Epithelial cell of esophagus (primary cell): Measurements from ENCODE around the gene STAC2.

Source experiments
- DNase-seq: peaks from one replicate; pipeline ENCODE4 v3.0.0; 2010; ENCODE audit warnings: low read depth
- H3K4me3 ChIP-seq: 2 replicates; pipeline ENCODE4 v1.5.1; 2011; ENCODE audit warnings: mild to moderate bottlenecking, low read length, control low read depth
- CTCF ChIP-seq: IDR thresholded peaks from 2 replicates; pipeline ENCODE4 v1.5.1; 2011; ENCODE audit warnings: low read depth, mild to moderate bottlenecking, low read length, control low read depth, inconsistent platforms; ENCODE audit not compliant: insufficient read depth; ENCODE audit errors: missing control alignments

Gene STAC2

GRCh38 chr17:39224778-39225307 lies 902 bp downstream of the STAC2 start:
- no peak overlapping the region for H3K4me3 ChIP-seq
- no peak for DNase-seq
- TF ChIP-seq CTCF, result no peak

GRCh38 chr17:39223907-39224777 lies 1.6 kb downstream of the STAC2 start:
- no peak for DNase-seq
- no peak overlapping the region for H3K4me3 ChIP-seq
- TF ChIP-seq CTCF, result no peak

GRCh38 chr17:39222866-39223834 lies 2.6 kb downstream of the STAC2 start:
- no peak for TF ChIP-seq CTCF
- H3K4me3 ChIP-seq, result no peak overlapping the region
- DNase-seq, result no peak

GRCh38 chr17:39222151-39222550 lies 3.6 kb downstream of the STAC2 start:
- no peak overlapping the region for H3K4me3 ChIP-seq
- no peak for TF ChIP-seq CTCF
- no peak for DNase-seq

GRCh38 chr17:39221572-39221971 lies 4.2 kb downstream of the STAC2 start:
- no peak overlapping the region for H3K4me3 ChIP-seq
- no peak for DNase-seq

More at GRCh38 chr17:39221572-39221971, 4.2 kb downstream of the STAC2 start:
- no peak for TF ChIP-seq CTCF
